NOMO-1 treated with DMSO at 0.1 percent for 48 hours (cell line): ENCODE measurements around the gene RBM12.

Experiments
- DNase-seq: peaks from one replicate; lab custom pipeline; 2025; ENCODE audit not compliant: unreplicated experiment; lab: John Stamatoyannopoulos, UW

The RBM12 gene

DNA sequence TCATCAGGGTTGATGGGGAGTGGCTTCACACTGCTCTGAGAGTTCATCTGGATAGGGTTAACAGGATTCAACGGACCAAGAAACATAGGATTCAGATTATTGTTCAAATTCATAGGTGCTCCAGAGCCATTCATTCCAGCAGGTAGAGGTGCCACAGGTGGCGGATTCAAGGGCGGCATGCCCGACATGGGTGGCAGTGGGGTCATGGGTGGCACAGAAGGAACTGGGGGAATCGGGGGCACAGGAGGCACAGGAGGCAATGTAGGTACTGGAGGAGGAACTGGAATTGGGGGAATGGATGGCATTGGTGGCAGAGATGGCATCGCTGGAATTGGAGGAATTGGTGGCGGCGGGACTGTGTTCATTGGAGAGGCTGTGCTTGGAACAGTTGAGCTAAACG lies 10.3 kb downstream of the RBM12 start:
- DNase-seq, result no peak

DNA sequence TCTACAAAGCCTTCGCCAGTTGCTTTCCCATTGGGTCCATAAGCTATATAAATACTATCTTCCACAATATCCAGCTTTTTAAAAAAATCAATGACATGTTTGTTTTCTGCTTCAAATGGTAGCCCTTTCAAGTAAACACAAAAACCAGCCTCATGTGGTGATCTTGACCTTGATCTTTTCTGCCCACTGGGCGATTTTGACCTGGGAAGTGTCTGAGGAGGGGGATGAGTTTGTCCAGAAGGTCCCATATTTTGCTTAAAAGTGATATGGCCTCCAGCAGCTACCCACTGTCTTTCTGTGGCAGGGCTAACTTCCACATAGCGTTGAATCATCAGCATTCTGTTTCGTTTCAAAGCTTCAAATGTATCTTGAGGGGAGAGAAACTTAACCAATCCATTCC lies 10.8 kb downstream of the RBM12 start:
- no peak for DNase-seq

DNA sequence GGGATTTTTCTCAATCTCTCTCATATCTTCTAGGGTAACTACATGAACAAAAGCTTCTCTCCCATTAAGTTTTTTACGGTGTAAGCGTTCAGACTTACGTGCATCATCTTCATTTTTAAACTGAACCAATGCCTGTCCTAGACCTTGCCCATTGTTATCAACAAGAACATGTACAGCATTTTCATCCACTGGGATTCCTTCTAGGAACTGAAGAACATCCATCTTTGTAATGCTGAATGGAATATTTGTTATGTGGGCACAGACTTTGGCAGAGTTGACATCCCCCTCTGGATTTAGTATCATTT lies 11.3 kb downstream of the RBM12 start:
- DNase-seq, result no peak

DNA sequence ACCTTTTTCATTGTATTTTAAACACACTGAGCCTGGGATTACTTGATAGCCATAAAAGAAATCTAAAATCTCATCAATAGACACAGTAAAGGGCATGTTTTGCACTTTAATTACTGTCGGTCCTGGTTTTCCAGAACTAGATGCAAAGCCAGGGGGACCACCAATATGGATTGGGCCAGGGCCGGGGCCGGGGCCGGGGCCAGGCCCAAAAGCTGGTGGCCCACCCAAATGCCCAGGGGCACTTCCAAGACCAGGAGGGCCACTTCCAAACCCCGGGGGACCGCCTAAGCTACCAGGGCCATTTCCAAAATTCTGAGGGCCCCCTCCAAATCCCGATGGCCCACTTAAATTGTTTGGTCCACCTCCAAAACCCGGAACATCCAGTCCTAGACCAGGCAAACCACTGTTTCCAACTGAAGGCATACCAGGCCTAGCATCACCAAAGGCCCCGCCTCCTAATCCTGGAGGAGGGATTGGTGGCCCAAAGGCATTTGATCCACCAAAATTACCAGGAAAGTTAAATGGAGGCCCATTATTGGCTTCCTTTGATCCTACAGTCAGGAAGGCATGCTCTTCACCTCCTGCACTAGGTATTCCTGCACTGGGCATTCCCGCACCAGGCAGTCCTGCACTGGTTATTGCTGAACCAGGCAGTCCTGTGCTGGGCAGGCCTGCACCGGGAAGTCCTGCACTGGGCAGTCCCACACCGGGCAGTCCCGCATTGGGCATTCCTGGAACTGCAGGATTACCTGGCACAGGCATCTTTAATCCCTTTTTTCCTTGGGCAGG lies 11.9 kb downstream of the RBM12 start:
- DNase-seq, result no peak

DNA sequence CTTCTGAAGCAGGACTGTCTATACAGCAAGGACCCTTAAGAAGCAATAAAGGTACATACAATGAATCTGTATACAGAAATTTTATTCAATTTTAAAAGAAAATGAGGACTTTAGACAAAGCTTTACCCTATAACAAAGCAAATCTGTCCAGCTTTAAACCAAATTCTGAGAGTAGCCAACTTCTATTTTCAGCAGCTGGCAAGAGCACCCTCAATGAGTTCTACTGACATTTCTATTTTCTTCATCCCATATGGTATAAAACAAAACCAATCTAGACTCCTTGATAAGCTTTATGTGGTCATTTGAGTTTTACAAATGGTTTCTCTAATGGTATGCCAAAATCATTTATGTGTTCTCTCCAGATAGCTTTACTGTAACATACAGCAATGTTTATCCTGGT lies 12.7 kb downstream of the RBM12 start:
- no peak for DNase-seq

DNA sequence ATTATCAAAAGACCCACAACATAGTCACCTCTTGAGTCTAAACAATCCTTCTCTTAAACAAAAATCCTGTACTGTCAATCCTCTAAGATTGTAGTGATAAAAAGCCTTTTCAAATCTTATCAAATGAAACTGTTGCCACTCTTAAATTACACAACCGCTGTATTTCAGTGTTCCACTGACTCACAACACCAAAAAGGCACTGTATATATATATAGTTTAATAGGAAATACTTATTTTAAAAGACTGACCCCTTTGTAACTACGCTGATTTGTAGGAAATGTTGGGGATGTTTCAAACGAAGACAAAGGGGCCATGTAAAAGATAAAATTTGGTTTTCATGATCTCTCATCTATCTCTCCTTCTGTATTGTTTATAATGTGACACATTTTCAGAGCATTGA lies 14.1 kb downstream of the RBM12 start:
- DNase-seq, result no peak

DNA sequence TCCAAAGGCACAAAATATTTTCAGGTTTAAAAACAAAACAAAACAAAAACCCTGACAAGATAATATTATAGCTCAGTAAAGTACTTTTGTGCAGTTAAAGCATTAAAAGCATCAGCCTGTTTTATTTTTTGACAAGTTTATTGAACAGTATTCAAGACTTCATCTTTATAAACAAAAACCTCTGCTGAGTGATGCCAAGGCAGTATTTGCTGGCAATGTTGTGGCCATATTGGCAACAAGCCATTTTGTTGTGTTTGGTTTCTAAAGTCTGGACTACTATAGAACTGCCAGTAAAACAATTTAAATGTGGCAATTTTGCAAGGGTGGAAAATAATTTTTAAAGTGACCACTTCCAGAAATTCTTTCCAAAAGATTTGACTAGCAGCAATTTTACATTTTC lies 15.9 kb downstream of the RBM12 start:
- DNase-seq, result no peak

DNA sequence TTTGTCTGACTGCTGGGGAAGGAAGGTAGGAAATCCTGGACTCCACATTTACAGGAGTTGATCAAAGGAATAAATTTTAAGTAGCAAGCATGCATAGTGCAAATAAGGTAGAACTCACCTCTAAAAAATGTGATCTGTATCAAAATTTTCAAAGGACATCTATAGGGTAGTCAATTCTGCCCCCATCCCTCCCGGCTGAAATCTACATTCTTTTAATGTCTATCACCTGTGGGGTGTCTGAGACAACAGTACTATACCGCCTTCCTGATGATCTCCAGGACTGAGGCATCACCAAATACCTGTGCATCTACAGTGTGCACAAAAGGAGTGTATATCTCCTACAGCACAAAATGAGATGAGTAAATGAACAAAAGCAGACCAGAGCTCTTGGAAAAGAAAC lies 19.9 kb downstream of the RBM12 start:
- DNase-seq, result no peak

DNA sequence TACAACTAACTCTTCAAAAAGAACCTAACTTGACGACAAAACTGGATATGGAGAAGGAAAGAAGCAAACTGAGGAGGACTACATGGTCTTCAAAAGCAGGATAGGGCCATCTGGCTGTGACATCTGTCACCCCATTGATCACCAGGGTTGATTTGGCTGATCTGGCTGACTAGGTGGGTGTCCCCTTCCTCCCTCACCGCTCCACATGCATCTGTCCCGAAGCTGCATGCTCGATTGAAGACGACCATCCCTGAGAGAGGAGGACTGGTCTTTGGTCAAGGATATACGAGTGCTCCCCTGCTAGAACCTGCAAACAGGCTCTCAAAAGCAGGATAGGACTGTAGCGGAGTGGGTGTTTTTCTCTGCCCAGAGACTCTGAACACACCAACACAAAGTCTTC lies 21.7 kb downstream of the RBM12 start:
- no peak for DNase-seq

DNA sequence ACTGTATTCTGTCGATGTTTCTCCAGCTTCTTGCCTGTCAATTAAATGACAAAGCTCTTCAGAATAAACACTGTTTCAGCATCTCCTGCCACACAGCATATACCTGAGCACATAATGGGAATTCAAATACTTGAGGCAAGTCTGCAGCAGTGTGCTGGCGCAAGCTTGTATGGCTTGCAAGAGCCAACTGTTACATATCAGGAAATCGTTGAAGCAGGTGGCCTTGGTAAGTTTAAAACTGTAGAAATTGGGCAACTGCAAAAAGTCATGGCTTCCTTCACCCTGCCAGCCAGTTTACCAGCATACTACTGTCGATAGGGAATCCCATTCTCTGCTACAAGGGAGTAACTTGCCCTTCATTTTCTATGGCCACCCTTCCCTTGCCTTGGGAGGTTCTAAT lies 23.0 kb downstream of the RBM12 start:
- DNase-seq, result no peak

DNA sequence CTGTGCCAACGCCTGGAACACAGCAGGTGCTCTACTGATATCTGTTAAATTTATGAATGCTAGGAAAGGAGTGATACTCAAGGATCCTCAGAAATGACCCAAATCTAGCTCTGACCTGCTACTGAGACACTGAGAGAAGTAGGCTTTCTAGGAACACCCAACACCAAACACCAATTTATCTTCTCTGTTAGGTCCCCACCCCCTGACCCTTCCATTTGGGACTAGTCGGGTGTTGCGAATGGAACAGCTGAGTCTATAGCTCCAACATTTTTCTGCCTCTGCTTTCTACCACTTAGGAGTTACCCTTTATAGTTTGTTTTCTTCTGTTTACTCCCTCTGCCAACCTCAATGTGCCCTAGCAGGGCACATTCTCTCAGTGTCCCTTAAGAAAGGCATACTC lies 24.0 kb downstream of the RBM12 start:
- no peak for DNase-seq

DNA sequence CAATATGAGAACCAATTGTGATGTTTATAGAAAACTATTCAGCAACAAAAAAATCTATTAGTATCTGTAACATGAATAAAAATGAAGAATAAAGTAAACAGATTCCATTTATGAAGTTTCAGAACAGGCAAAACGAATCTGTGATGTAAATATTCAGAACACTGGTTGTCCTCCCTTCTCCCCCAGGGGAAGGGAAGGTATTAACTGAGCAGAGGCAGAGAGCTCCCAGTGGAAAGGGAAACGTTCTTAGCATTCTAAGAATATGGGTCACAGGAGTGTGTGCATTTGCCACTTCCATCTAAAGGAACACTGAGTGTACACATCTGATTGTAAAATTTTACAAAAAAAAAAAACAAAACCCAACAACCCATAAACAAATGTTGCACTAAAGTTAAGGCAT lies 25.9 kb downstream of the RBM12 start:
- no peak for DNase-seq

DNA sequence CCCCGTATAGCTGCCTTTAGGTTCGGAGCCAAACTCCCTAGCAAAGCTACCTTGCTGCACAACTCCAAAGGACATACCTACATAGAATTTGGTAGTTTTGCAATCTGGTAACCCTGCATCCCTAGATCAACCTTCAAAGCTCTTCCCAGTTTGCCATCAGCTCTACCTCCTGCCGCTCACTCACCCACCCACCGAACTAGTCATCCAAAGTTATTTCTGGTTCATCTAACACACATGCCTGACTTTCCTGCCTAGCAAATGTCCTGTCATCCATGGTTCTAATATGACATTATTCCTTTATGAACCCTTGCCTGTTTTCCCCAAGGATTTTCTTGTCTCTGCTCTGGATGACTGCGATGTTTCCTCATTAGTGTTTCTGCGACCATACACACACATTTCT lies 27.4 kb downstream of the RBM12 start:
- no peak for DNase-seq

DNA sequence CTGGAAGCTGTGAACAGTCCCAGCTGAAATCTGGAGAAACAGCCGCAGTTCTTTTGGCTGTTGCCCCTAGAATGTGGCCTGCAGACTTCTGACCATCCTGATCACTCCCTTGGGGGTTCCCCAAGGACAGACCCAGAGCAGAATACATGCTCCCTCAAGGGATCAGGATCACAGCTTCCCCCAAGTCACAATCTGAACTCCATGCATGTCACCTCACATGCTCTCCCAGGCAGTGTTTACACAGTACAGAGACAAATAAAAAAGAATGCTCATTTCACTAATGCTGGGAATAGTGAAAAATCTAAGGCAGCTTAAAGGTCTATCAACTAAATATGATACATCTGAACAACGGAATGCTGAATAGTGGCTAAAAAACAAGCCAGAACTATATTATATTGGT lies 28.6 kb downstream of the RBM12 start:
- no peak for DNase-seq

DNA sequence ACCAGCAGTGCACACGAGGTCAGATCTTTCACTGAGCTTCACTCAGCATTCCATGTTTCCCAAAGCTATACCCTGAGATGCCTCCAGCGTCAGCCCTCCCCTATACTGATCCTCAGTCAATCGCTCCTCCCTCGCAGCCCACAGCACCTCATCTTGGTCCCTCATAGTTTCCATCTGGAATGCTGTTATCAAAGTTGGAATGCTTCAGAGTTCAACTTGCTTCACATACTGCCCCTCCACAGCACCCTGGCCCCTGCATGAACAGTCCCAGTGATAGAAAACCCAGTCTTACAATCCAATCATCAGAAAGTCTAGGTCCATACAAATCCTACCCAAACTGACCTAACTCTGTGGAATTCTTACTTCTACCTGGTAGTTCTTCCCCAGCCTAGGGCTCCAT lies 29.0 kb downstream of the RBM12 start:
- DNase-seq, result no peak

DNA sequence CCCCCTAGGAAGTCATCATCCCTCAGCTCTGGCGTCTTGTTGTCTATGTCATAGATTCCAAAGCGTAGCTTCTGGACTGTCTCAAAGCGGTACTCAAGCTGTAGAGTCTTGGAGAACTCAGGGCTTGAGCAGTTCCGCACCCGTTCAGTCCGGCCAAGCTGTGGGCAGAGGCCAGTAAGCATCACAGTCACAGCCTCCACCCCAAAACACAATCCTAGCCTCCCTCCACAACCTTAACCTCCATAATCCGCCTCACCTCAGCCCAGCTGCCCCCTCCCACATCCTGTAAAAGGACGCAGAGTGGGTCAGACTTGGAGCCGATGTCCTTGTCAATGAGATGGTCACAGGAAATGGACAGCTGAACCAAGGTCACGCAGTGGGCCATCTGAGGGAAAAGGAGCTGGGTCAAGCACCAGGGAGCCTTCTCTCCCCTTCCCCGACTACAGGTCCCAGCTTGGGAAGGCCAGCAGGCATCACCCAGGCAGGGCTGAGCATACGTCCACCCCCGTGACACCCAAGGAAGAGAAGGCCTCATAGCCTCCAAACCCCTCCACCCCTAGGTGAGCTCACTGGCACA lies 32.1 kb downstream of the RBM12 start:
- no peak for DNase-seq

DNA sequence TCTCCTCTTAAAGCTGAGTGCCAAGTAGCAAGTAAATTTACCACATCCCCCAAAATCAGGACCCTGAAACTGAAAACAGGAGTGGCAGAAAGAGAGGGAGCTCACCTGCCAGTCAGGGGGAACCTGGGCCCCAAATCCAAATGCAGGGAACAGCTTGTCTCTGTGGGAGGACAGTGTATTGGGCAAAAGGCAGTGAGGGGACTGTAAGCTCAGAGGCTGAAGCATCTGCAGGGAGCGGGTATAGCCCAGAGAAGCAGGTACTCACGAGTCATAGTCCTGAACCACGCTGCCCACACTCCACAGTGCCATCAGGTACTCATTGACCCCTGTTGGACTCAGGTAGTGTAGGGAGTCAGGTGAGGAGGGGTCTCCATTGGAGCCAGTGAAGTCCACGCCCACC lies 34.1 kb downstream of the RBM12 start:
- DNase-seq, result no peak

DNA sequence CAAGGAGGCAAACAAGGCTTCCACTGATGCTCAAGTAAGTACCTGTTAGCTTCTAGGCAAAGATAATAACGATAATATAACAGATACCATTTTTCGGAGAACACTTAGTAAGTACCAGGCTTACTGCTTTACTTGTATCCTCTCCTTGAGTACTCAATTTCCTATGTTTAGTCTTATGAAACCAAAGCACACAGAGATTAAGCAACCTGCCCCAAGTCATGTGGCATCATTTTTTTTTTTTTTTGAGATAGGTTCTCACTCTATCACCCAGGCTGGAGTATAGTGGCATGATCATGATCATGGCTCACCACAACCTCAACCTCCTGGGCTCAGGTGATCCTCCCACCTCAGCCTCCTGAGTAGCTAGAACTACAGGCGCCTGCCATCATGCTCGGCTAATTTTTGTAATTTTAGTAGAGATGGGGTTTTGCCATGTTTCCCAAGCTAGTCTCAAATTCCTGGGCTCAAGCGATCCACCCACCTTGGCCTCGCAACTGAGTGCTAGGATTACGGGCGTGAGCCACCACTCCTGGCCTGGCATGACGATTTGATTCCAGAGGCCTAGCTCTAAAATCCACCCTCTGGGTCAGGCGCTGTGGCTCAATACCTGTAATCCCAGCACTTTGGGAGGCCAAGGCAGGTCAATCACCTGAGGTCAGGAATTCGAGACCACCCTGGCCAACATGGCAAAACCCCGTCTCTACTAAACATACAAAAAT lies 35.1 kb downstream of the RBM12 start:
- peak; percentile 54 for DNase-seq

DNA sequence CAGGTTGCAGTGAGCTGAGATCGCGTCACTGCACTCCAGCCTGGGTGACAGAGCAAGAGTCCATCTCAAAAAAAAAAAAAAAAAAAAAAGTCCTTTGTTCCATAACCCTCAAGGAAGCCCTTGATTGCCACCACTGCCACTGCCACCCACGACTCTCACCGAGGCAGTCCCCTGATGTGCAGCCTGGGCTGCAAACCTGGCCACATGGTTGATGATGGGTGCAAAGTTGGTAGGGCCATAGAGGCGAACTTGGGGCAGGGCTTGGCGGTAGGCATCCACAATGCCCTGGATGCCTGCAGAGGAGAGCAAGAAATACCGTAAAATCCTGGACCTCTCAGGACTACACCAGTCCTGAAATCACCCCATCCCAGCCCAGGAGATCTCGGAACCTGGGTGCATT lies 37.6 kb downstream of the RBM12 start:
- no peak for DNase-seq

DNA sequence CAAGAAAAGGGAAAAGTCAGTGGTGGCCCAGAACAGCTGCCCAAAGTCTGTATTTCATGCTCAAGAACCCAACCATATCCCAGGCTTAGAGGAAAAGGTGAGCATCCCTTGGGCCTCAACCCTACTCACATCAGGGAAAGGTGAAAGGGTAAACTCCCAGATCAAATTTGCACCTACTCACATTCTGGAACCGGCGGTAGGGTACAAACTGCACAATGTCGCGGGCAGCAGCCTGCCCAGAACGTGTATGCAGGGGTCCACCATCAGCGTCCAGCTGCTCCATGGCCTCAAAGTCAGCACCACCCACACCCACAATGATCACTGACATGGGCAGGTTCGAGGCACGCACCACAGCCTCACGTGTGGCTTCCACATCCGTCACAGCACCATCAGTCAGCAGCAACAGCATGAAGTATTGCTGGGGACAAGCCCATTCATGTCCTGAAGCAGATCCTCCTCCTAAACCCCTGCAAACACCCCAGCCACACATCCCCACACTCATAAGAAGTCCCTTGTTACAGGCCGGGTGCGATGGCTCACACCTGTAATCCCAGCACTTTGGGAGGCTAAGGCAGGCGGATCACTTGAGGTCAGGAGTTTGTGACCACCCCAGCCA lies 38.2 kb downstream of the RBM12 start:
- DNase-seq, result no peak

DNA sequence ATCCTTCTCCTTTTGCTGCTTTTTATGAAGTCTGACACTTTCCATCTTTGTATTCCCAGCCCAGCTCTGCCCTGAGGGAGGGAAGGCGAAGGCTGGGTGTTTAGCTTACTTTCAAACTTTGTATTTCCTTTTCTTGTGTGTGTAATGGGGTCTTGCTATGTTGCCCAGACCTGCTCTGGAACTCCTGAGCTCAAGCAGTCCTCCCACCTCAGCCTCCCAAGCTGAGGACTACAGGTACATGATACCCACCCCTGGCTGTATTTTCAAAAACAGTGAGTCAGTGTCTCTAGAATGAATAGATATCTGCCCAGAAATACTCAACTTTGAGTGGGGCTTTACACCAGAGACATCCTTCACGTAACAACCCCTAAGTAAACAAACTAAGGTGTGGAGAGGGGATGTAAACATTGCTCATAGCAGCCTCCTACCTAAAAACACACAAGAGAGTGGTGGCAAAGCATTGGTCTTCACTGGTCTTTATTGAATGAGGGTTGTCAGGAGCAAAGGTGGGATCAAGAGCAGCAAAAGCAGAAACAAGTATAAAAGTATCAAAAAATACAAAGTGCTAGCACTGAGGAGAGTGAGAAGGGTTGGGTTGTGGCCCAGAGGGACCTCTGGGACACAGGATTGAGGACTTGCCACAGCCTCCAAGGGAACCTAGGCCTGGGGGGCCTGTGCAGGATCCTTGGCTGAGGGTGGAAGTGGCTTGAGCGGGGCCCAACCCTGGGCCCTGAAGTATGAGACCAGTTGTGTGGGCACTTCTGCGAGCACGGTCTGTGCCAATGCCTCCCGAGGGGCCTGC lies 38.9 kb downstream of the RBM12 start:
- no peak for DNase-seq
